H1 (cell line): ENCODE data around the gene ATXN7L3. TPM values are rescaled to one million over a fixed set of nuclear protein-coding genes. Genes with fewer than 3 reads are reported as not detected.
A peak's percentile ranks its signal among the peaks of the same experiment; 100 is the strongest.

ENCODE experiments used
- BRCA1 ChIP-seq: IDR thresholded peaks from 2 replicates; pipeline ENCODE4 v1.6.1; 2012; ENCODE audit warnings: low read depth, low read length, improper control_type of control experiment
- CBX8 ChIP-seq: fragments of 300-800, 300-1000 bp; sonication (generic); IDR thresholded peaks from 2 replicates; pipeline ENCODE4 v1.7.1; 2016; ENCODE audit warnings: low read depth, low read length, borderline replicate concordance
- HDAC2 ChIP-seq, 2 experiments: fragments of 300-600 bp in 1 of 2; sonication (generic) in 1 of 2; IDR thresholded peaks; 2 replicates each; pipeline ENCODE4 v1.6.1; 2011 to 2012; ENCODE audit warnings: low read depth in 2 of 2, low read length in 2 of 2, mild to moderate bottlenecking in 2 of 2, moderate library complexity in 2 of 2, borderline replicate concordance in 1 of 2, inconsistent platforms in 1 of 2
- POLR2A ChIP-seq, 2 experiments: IDR thresholded peaks; 1 replicate in 1 of 2; 2 replicates in 1 of 2; pipeline ENCODE4 v1.6.1; 2011; ENCODE audit warnings: low read depth in 2 of 2, low read length in 2 of 2, mild to moderate bottlenecking in 2 of 2; ENCODE audit errors: control extremely low read depth in 1 of 2
- TAF1 ChIP-seq: IDR thresholded peaks from 2 replicates; pipeline ENCODE4 v1.6.1; 2011; ENCODE audit warnings: mild to moderate bottlenecking, low read depth, low read length
- polyA plus RNA-seq, 7 experiments: library from polyadenylated mRNA; depleted of rRNA in 3 of 7; stranded (reverse) in 5 of 7; unstranded in 2 of 7; fragments of >200 nt in 5 of 7; fragments of 200-250 nt in 2 of 7; gene quantifications; 1 replicate in 5 of 7; 2 replicates in 1 of 7; 4 replicates in 1 of 7; pipeline versions ENCODE4 v1.2.1 to v1.2.3, GENCODE V29; 2011 to 2013; ENCODE audit warnings: missing spikeins in 2 of 7, mixed read lengths in 2 of 7
- total RNA-seq: library from RNA; stranded (reverse); fragmentation: NEBNext Ultra II Directional; extraction: Animal tissue kit (Norgen Biotek cat#: 25700); gene quantifications from 2 replicates; pipeline ENCODE4 v1.2.1, GENCODE V29; 2021

Gene ATXN7L3
- total and polyA plus RNA-seq, 2 of the 8 experiments (the other 6 are each of a cell fraction or from before 2014, with no cell fraction given), result 53.7 to 103 TPM

- TF ChIP-seq HDAC2 (IDR thresholded peaks at IDR 0.05; ENCODE audit: borderline replicate concordance in 1 of 2, low read depth in 2 of 2, low read length in 2 of 2) (no peak), TAF1 (0 out of 2 replicates have a peak, but pooled peaks have one; percentile 17), BRCA1 (no peak), POLR2A (IDR thresholded peaks at IDR 0.05; ENCODE audit: control extremely low read depth in 1 of 2, low read depth in 2 of 2, low read length in 2 of 2) (peak; percentile 2 to 57; a peak in 2 of 3 replicates), CBX8 (no peak)
- TF ChIP-seq, all 59 proteins: peak for 4
Measured at GRCh38 chr17:44220213-44221083, 20.8 kb upstream of the ATXN7L3 start (continued).
